PC-3 (cell line): ENCODE data around the gene MIEF1.

Experiments used
- CTCF ChIP-seq: fragments of 300-600 bp; sonication (generic); conservative IDR thresholded peaks from 2 replicates; pipeline ENCODE4 v1.5.1; 2017; ENCODE audit warnings: antibody characterized with exemption, low read depth, mild to moderate bottlenecking, low read length
- EZH2 ChIP-seq: fragments of 300-600 bp; sonication (generic); IDR thresholded peaks from one replicate; pipeline ENCODE4 v1.6.1; 2017; ENCODE audit warnings: antibody characterized with exemption, mild to moderate bottlenecking, low read length; ENCODE audit not compliant: unreplicated experiment

DNA sequence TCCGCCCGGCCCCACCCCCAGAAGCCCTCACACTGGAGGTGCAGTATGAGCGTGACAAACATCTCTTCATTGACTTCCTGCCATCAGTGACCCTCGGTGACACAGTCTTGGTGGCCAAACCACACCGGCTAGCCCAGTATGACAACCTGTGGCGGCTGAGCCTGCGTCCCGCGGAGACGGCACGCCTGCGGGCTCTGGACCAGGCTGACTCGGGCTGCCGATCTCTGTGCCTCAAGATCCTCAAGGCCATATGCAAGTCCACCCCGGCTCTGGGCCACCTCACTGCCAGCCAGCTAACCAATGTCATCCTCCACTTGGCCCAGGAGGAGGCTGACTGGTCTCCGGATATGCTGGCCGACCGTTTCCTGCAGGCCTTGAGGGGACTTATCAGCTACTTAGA lies 11.7 kb downstream of the MIEF1 start:
- no peak for TF ChIP-seq CTCF
- no peak for TF ChIP-seq EZH2
